ENCODE data around the gene UNC79. TPM values are rescaled to one million over a fixed set of nuclear protein-coding genes. Genes with fewer than 3 reads are reported as not detected.
A peak's percentile ranks its signal among the peaks of the same experiment; 100 is the strongest.

UNC79 gene
- total and polyA plus RNA-seq, 10 of the 15 experiments (the other 5 are each of a cell fraction or from before 2014, with no cell fraction given): 0.04 to 0.29 (median 0.14) TPM

GRCh38 chr14:93410021-93410420, 20.7 kb upstream of the UNC79 start:
- H3K27ac ChIP-seq (ENCODE audit: control insufficient read depth, insufficient read depth): no peak overlapping the region
- ChIA-PET POLR2A (no interaction called here), RAD21 (ENCODE audit: unreplicated experiment) (interaction anchor here (1.3 kb wide), 1 partner anchor 126 kb away, joined by 3 read pairs; no protein-coding TSS in a partner anchor), CTCF (no interaction called here), SMC1A (ENCODE audit: uncharacterized antibody, unreplicated experiment) (interaction anchor here (1.2 kb wide), 1 partner anchor 124 kb away, joined by 3 read pairs; no protein-coding TSS in a partner anchor)
- whole genome bisulfite sequencing (ENCODE audit: insufficient coverage, insufficient replicate concordance, low lambda C conversion rate, missing lambda C conversion rate): 0% methylated on average over 2 of the region's 2 CpGs
- intact Hi-C loops (cut with micrococcal nuclease; ENCODE audit: unreplicated experiment) (no loop called here), in situ Hi-C loops (cut with MboI) (no loop called here)
- H3K4me3 ChIP-seq: no peak overlapping the region
- H3K79me2 ChIP-seq (ENCODE audit: control insufficient read depth, insufficient read depth, low read length): no peaks in the 10 kb centered on the region
- H3K9ac ChIP-seq (ENCODE audit: control insufficient read depth, insufficient read depth, low read length): no peak overlapping the region
- BruUV-seq (replicated peaks): no TSS peak
- no peaks in the 10 kb centered on the region for H3K36me3 ChIP-seq (ENCODE audit: control insufficient read depth in 2 of 2, insufficient read depth in 2 of 2, low read length in 1 of 2)
- H3K4me2 ChIP-seq (ENCODE audit: control insufficient read depth, insufficient read depth): no peak overlapping the region
- H3K9me3 ChIP-seq (replicated peaks; ENCODE audit: control insufficient read depth, insufficient read depth, low read length): no peaks in the 10 kb centered on the region
- no peak for TF ChIP-seq TBL1XR1 (IDR thresholded peaks at IDR 0.05; ENCODE audit: low read depth, low read length)
- TF ChIP-seq, protein P1, sequence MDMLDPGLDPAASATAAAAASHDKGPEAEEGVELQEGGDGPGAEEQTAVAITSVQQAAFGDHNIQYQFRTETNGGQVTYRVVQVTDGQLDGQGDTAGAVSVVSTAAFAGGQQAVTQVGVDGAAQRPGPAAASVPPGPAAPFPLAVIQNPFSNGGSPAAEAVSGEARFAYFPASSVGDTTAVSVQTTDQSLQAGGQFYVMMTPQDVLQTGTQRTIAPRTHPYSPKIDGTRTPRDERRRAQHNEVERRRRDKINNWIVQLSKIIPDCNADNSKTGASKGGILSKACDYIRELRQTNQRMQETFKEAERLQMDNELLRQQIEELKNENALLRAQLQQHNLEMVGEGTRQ (IDR thresholded peaks at IDR 0.05; ENCODE audit: borderline replicate concordance, low read depth, low read length): no peak
- no peak for TF ChIP-seq PML (IDR thresholded peaks at IDR 0.05; ENCODE audit: low read length)
- TF ChIP-seq NBN (IDR thresholded peaks at IDR 0.05): no peak
- no peak for FAIRE-seq
- ATAC-seq: peak; percentile 58
- no peak overlapping the region for H2AFZ ChIP-seq (ENCODE audit: control insufficient read depth, low read depth, low read length)
- no peaks in the 10 kb centered on the region for H3K27me3 ChIP-seq (replicated peaks in 1 of 2; ENCODE audit: control insufficient read depth in 2 of 2, insufficient read depth in 2 of 2, low read length in 1 of 2)
- H3K4me1 ChIP-seq (ENCODE audit: control insufficient read depth, insufficient read depth, low read length): no peaks in the 10 kb centered on the region
- H4K20me1 ChIP-seq (ENCODE audit: control insufficient read depth, insufficient read depth): no peaks in the 10 kb centered on the region
- DNase-seq (ENCODE audit: low read depth, low spot score): no peak

- Histone ChIP-seq H3K9ac (ENCODE audit: control insufficient read depth, insufficient read depth, low read length) (no peak overlapping the region), H3K4me1 (ENCODE audit: control insufficient read depth, insufficient read depth, low read length) (no peaks in the 10 kb centered on the region), H3K9me3 (replicated peaks; ENCODE audit: control insufficient read depth, insufficient read depth, low read length) (no peaks in the 10 kb centered on the region), H3K4me2 (ENCODE audit: control insufficient read depth, insufficient read depth) (no peak overlapping the region), H3K27ac (ENCODE audit: control insufficient read depth, insufficient read depth) (no peak overlapping the region), H3K79me2 (ENCODE audit: control insufficient read depth, insufficient read depth, low read length) (no peaks in the 10 kb centered on the region), H3K27me3 (replicated peaks in 1 of 2; ENCODE audit: control insufficient read depth in 2 of 2, insufficient read depth in 2 of 2, low read length in 1 of 2) (no peaks in the 10 kb centered on the region), H4K20me1 (ENCODE audit: control insufficient read depth, insufficient read depth) (no peaks in the 10 kb centered on the region), H3K36me3 (ENCODE audit: control insufficient read depth in 2 of 2, insufficient read depth in 2 of 2, low read length in 1 of 2) (no peaks in the 10 kb centered on the region), H3K4me3 (no peak overlapping the region), H2AFZ (ENCODE audit: control insufficient read depth, low read depth, low read length) (no peak overlapping the region)
- SMC1A ChIA-PET (ENCODE audit: uncharacterized antibody, unreplicated experiment): interaction anchor here (1.2 kb wide), 1 partner anchor 123 kb away, joined by 3 read pairs; no protein-coding TSS in a partner anchor
- CTCF ChIA-PET: no interaction called here
- 48% methylated on average over 3 of the region's 3 CpGs for WGBS (ENCODE audit: insufficient coverage, insufficient replicate concordance, low lambda C conversion rate, missing lambda C conversion rate)
- intact Hi-C loops (cut with micrococcal nuclease; ENCODE audit: unreplicated experiment): no loop called here
- ATAC-seq: no peak
- TF ChIP-seq CHD2 (IDR thresholded peaks at IDR 0.05; ENCODE audit: borderline replicate concordance, low read depth, low read length): no peak
- no peak for TF ChIP-seq HDAC6 (IDR thresholded peaks at IDR 0.05; ENCODE audit: unreplicated experiment)
- no peak for TF ChIP-seq HDGF (IDR thresholded peaks at IDR 0.05)
- TF ChIP-seq MXI1 (IDR thresholded peaks at IDR 0.05; ENCODE audit: low read depth, low read length): no peak
- TF ChIP-seq RUNX3 (IDR thresholded peaks at IDR 0.05; ENCODE audit: low read length): no peak
- TF ChIP-seq BCL3 (IDR thresholded peaks at IDR 0.05; ENCODE audit: borderline replicate concordance, insufficient read depth, low read depth, low read length, poor library complexity, severe bottlenecking): no peak
- no peak for TF ChIP-seq ZBED1 (IDR thresholded peaks at IDR 0.05; ENCODE audit: borderline replicate concordance)
- no peak for TF ChIP-seq RAD21 (IDR thresholded peaks at IDR 0.05; ENCODE audit: insufficient read depth, low read depth, low read length)
- no peak for DNase-seq (ENCODE audit: low read depth, low spot score)
- FAIRE-seq: no peak
- in situ Hi-C loops (cut with MboI): no loop called here
- RAD21 ChIA-PET (ENCODE audit: unreplicated experiment): interaction anchor here (1.3 kb wide), 1 partner anchor 125 kb away, joined by 3 read pairs; no protein-coding TSS in a partner anchor
- no TSS peak for BruUV-seq (replicated peaks)
- POLR2A ChIA-PET: no interaction called here
These were observed 19.8 kb upstream of the UNC79 start for GRCh38 chr14:93410893-93411292.
